ENCODE measurements around the gene GLIS2.
A peak's percentile ranks its signal among the peaks of the same experiment; 100 is the strongest.
"Not testable (repeated sequence)": the region's sequence is repeated elsewhere in the genome, so short reads cannot be mapped to it uniquely, and the experiment has no call there.

Gene GLIS2

DNA sequence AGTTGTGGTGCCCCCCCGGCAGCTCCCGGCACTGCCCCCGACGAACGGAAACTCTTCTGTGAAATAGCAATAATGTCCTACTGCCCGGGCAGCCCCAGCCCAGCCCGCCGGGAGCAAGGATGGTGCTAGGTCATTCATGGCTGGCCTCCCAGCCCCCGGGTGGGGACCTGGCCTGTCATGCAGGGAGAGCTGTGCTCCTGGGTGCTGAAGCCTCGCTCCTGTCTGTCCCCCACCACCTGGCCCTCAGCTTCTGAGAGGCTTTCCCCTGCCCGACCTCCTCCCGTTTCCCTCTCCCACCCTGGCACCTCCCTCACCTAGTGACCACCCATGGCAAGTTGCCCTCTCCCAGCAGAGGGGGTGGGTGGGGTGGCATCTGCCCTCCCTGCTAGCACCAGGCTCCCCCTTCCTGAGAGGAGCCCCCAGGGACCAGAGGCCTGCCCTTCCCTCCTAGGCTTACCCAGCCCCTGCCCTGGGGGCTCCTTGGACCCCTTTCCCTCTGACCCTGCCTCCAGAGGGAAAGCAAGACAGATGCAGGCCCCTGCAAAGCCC, 21.7 kb downstream of the GLIS2 start:
- no peak for DNase-seq

DNA sequence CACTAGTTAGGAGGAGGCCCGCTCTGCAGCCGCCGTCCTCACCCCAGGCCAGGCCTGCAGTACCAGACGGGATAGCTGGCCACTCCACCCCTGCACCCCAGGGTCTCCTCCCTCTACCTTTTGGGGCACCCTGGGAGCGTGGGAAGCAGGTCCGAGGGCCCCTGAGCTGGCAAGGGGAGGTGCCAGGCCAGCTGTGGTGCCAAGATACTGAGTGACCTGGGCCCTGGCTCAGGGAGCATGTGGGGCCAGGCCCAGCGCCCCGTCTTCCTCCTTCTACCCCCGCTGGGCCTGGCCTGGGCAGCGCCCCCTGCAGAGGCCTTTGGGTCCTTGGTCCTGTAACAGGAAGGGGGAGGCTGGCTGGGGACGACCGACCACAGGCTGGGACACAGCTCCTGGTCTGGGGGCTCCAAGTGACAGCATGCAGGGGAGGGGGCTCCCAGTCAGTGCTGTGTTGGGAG, 22.3 kb downstream of the GLIS2 start:
- DNase-seq = no peak

DNA sequence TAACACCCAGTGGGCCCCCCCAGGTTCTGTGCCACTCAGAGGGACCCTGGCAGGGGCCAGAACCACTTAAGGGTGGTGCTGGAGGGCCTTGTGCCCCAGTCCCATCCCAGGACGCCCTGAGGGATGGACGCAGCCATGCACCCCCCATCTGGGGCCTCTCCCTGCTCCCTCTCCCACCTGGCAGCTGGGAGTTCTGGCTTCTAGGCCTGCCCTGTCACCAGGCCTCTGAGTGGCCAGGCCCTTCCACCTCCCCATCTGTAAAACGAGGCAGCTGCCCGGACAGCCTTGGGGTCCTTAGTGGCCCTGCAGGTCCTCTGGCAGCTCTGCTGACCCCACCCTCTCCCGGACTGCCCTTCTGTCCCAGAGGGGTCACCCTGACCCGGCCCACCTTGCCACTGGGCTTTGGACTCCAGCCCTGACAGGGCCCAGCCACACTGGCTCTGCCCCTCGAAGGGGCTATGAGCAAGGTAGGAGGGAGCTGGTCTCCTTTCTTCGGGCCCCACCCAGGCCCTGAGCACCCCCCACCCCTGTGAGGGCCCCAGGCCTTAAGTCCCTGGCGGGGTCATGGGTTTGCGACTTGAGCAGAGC, 22.9 kb downstream of the GLIS2 start:
- no peak for DNase-seq

DNA sequence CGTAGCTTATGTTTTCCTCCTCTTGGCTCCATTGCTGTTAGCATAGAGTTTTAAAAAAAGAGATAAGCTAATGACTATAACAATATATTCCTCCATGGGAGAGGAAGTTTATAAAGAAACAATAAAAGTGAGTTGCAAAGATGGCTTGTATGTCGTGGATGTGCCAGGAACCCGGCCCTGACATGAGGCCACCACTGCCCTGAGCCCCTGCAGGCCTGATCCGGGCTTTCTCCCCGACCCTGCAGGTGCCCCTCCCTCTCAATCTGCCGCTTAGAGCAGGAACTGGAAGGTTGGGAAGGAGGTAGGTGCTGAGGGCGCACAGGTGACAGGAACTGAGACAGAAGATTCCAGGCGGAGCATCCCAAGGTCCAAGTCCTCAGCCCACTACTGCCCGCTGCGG, 23.6 kb downstream of the GLIS2 start:
- DNase-seq = no peak

DNA sequence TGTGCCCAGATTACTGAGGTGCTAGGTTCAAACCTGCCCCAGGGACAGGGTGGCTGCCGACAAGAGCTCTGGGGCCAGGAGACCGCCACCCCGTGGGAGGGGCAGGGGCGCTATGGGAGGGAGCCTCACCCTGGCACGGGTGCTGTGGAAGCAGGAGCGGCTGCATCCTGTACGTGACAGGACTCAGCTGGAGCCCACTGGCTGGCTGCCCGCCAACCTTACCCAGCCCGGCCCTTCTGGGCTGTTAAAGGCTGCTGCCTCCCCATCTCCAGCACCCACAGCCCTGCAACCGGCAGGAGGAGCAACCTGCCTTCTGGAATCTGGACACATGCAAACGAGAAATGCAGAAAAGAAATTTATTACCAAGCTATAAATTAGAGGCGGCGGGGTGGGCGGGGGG, 24.0 kb downstream of the GLIS2 start:
- DNase-seq = no peak

DNA sequence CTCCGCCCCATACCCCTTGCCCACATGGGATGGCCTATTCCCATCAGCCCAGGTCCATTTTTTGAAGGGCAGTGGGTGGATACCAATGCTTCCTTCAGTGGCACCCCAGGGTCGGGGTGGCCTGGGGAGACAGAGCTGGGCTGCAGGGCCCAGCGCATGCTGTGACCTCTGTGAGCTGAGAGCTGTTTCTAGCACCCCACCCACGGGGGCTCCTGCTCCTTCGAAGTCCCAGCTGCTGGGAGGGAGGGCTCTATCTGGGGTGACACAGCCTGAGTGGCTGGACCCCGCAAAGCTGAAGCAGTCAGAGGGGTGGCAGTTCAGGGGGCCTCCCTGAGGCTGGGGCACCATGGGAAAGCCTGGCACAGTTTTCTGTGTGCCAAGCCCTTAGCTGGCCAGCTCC, 24.6 kb downstream of the GLIS2 start:
- no peak for DNase-seq

DNA sequence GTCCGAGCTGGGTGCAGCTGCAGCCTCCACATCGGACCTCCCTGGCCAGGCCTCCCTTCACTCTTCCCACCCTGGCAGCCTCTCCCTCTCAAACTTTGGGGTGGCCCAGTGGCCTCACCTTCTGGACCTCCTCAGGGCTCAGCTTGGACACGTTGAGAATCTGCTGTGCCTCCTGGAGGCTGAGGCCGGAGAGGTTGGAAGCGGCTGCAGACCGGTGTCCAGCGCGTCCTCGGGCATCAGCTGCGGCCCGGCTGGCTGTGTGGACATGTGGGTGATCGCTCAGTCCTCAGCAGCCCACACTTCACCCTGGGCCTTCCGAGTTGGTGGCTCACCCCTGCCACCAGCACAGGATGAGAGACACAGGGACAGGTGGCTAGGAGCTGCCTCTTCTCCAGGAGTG, 25.4 kb downstream of the GLIS2 start:
- no peak for DNase-seq

DNA sequence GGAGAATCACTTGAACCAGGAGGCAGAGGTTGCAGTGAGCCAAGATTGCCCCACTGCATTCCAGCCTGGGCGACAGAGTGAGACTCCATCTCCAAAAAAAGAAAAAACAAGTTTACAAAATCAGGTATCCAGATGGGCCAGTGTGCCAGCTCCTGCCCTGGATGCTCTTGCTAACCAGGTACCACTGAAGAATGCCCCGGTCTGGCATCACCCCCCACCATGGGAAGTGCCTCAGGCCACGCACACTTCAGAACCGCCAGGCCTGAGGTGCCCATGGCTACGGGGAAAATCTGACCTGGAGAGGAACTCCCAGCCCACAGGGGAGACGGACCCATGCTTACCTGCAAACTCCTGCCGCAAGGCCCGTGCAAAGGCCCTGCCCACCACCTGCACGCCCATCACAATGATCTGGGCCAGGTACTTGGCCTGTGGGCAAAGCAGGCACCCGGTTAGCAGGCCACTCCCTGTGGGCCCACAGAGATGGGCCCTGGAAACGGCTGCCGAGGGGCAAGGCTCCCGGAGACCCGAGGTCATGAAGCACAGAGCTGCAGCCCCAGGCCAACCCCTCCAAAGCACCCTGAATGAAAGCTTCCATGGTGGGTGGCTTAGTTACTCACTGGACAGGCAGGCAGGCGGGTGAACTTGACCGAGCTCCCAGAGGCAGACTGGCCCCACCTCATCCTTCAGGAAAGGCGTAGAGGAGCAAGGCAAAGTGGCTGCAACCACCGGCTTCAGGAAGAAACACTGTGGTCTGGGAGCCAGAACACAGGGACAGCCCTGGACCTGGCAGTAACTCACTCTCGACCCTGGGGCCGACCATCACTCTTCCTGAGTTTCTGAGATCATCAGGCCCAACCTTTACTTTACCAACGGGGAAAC, 27.2 kb downstream of the GLIS2 start:
- DNase-seq = no peak

DNA sequence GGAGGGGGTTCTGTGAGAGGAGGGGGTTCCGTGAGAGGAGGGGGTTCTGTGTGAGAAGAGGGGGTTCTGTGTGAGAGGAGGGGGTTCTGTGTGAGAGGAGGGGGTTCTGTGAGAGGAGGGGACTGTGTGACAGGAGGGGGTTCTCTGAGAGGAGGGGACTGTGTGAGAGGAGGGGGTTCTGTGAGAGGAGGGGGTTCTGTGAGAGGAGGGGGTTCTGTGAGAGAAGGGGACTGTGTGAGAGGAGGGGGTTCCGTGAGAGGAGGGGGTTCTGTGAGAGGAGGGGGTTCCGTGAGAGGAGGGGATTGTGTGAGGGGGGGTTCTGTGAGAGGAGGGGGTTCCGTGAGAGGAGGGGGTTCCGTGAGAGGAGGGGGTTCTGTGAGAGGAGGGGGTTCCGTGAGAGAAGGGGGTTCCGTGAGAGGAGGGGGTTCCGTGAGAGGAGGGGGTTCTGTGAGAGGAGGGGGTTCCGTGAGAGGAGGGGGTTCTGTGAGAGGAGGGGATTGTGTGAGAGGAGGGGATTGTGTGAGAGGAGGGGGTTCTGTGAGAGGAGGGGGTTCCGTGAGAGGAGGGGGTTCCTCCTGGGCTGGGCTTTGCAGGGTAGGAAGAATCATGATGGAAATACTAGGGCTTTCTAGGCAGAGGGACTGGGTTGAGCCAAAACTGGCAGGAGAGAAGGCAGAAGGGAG, 28.6 kb downstream of the GLIS2 start:
- DNase-seq = not testable (repeated sequence)

DNA sequence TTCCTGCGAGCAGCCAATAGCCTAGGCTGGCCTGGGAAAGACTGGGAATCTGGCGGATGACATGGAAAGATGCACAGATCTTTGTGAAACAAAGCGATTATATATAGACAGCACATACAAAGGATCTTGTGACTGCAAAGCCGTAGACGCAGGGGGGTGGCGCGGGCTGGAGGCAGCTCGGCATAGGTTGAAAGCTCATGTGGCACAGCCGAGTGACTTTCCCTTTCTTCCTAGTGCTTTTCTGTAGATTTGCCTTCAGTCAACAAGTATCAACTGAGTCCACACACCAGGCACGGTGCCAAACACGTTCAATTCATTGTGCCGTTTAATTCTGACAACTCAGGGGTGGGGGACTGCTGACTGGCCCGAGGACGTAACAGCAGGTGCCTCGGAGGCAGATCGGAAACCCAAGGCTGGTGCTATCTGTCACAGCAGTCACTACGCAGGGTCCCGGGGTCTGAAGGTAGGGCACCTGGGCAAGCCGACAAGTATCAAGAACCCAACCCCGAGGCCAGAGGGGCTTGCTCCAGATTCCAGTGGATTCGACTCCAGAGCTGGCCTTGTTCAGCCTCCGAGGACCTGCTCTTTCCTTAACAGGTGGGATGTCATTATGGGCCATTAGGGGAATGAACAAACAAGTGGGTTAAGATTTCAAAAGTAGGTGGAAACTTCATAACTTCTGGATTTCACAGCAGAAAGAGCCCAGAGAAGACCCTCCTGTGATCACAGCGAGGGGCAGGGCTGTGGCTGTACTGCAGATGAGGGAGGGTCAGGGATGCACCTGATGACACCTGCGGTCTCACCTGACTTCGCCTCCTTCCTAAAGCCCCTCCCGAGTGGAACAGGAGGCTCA, 29.3 kb downstream of the GLIS2 start:
- DNase-seq = no peak

DNA sequence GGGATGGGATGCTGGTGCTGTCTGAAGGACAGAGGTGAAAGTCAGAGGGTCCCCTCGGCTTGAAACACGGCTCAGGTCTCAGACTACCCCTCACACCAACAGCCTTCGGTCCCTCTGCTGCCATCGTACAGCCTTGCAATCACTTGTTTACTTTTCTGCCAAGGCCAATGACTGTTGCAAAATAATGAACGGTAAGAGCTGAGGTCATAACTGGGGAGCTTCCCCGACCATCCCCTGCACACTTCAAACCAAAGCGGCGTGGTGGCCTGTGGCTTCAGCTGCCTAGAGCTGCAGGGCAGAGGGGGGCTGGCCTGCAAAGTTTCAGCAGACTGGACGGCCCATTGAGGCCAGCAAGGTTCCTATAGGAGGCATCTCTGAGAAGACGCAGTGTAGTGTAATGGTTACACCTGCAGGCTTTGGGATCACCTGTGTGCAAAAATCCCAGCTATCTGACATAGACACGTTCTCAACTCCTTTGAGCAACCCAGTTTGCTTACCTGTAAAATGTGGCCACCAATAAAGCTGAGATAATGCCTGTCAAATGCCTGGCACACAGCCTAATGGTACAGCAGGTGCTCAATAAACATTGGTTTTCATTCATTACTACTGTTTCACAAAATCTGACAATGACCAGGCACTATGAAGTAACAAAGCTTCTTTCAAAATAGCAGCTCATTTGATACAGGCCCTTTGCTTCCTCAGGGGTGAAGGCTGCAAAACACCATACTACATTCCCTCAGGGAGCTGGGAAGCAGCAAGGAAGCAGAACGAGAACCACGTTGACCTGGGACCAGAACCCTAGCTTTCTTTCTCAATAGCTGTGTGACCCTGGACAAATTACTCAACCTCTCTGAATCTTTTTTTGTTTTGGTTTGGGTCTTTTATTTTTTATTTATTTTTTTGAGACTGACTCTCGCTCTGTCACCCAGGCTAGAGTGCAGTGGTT, 30.2 kb downstream of the GLIS2 start:
- DNase-seq = no peak

DNA sequence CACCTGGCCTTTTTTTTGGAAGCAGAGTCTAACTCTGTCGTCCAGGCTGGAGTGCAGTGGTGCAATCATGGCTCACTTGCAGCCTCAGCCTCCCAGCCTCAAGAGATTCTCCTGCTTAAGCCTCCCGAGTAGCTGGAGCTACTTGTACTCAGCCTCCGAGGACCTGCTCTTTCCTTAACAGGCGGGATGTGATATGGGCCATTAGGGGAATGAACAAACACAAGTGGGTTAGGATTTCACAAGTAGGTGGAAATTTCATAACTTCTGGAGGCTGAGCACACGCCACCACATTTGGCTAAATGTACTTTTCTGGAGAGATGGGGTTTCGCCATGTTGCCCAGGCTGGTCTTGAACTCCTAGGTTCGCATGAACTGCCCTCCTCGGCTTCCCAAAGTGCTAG, 31.1 kb downstream of the GLIS2 start:
- DNase-seq = no peak

DNA sequence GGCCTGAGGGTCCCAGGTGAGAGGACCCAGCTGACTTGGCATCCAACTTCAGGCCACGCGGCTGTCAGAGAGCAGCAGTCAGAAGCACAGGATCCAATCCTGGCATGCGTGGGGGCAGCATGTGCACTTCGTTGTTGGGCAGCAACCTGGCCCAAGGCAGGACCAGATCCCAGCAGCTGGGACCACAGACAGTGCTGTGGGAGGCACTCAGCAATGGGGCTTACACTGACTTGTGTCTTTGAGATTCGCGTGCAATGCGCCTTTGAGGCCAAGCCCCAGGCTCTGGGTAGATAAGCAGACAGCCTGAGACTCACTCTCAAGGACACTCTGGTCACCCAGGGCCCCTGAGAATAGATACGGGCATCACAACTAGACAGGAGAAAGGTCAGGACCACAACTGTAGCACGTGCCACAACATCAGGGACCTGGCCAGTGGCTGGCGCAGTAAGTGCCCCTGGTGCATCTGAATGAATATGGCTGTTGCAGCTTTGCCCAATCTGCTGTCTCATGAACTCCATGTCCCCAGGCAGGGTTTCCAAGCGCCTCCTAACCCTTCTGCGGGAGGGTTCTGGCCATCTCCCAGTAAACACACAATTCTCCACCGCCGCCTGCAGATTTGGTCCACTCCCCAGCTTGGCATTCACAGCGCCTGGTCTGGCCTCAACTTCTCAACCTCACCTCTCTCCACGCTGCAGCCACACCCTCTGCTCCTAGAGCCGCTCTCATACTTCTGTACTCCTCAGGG, 32.1 kb downstream of the GLIS2 start:
- DNase-seq = no peak

DNA sequence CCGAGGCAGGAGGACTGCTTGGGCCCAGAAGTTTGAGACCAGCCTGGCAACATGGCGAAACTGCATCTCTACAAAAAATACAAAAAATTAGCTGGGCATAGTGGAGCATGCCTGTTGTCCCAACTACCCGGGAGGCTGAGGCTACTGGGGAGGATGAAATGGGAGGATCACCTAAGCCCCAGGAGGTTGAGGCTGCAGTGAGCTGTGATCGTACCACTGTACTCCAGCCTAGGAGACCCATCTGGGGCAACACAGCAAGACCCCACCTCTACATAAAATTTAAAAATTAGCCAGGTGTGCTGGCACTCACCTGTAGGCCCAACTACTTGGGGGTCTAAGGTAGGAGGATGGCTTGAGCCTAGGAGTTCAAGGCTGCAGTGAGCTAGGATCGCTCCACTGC, 33.5 kb downstream of the GLIS2 start:
- no peak for DNase-seq

DNA sequence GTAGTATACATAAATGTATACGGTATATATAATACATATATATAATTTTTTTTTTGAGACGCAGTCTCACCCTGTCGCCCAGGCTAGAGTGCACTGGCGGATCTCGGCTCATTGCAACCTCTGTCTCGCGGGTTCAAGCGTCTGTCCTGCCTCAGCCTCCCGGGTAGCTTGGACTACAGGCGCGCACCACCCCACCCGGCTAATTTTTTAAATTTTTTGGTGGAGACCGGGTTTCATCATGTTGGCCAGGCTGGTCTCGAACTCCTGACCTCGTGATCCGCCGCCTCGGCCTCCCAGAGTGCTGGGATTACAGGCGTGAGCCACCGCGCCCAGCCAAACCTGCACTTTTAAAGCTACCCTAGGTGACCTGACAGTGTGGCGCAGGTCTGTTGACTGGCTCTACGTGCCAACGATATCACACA, 34.5 kb downstream of the GLIS2 start:
- DNase-seq = peak in 1 of 4 experiments; percentile 14

DNA sequence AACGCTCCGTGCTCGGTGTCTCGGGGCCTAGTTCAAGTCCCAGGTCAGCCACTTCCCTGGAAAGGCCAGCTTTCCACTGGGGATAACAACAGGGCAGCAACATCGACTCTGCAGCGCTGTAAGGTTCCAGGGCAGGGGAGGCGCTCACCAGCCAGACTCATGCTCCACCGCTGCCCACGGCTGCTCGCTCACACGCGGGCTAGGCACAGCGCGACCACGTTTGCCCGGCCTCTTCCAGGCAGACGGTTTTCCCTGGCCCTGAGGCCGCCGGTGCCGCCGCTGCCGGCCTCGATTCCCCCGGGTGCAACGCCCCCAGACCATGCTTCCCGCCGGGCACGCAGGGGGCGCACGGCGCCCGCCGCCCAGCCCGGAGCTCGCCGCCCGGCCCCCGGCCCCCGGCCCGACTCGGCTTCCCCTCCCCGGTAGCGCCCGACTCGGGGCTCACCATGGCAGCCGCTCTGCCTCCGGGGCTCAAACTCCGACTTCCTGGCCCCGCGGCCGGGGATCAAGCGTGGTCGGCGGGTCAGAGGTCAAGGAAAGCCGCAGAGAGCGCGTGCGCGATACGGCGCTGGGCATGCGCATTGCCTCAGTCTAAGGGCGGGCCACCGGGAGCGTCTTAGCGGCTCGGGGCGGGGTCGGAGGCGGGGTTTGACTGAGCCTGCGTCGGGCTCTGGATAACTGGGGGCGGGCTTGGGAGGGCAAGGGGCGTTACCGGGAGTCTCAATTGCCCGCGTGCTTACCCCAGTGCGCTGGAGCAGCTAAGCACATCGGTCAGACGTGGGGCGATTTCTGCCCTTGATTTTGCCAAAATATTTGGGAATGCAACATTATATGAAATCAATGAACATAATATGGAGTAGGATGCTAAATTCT, 35.2 kb downstream of the GLIS2 start, which contains the start of gene PAM16:
Gene PAM16, minus strand, starts transcription at position 535 of the 873 bp plus-strand sequence. Its CDS starts 87 bp downstream, at position 448.
- peak; percentile 93 to 98 (median 96) for DNase-seq

DNA sequence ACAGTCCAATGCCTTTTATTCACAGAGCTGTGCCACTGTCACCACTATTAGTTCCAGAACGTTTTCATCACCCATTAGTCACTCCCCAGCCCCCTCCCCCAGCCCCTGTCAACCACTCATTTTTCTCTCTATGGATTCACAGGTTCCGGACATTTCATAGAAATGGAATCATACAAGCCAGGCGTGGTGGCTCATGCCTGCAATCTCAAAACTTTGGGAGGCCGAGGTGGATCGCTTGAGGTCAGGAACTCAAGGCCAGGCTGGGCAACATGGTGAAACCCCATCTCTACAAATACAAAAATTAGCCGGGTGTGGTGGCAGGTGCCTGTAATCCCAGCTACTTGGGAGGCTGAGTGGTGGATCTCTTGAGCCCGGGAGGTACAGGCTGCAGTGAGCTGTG, 36.0 kb downstream of the GLIS2 start:
- no peak for DNase-seq

DNA sequence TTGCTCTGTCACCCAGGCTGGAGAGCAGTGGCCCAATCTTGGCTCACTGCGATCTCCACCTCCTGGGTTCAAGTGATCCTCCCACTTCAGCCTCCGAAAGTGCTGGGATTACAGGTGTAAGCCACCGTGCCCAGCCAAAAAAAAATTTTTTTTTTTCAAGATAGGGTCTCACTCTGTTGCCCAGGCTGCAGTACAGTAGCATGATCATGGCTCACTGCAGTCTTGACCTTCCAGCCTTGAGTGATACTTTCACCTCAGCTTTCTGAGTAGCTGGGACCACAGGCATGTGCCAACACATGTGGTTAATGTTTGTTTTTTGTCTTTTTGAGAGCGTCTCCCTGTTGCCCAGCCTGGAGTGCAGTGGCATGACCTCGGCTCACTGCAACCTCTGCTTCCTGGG, 37.0 kb downstream of the GLIS2 start:
- DNase-seq = no peak

DNA sequence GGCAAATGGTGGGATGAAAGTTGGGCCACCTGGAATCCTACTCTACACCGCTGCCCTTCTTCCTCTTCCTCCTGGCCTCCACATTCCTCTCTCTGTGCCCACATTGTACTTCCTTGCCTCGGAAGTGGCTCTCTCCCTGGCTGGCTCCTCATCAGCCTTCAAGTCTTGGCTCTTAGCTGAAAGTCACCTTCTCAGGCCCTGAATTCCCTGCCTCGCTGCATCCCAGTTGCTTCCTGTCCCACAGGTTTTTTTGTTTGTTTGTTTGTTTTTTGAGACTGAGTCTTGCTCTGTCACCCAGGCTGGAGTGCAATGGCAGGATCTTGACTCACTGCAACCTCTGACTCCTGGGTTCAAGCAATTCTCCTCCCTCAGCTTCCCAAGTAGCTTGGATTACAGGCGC, 37.8 kb downstream of the GLIS2 start:
- no peak for DNase-seq
